Mucosa of rectum (tissue), 2 donors: ENCODE measurements around the gene NRXN2.

Experiments used
- H3K27ac ChIP-seq, 2 donors: one replicate each; pipeline ENCODE4 v1.7.0; 2013; ENCODE audit warnings: inconsistent platforms in 2 of 2, low read depth in 2 of 2, low read length in 2 of 2
- H3K27me3 ChIP-seq, 2 donors: one replicate each; pipeline ENCODE4 v1.7.0; 2013; ENCODE audit warnings: low read length in 2 of 2; ENCODE audit not compliant: control insufficient read depth in 2 of 2, insufficient read depth in 2 of 2
- H3K36me3 ChIP-seq, 2 donors: one replicate each; pipeline ENCODE4 v1.7.0; 2013; ENCODE audit warnings: low read length in 2 of 2; ENCODE audit not compliant: control insufficient read depth in 2 of 2, insufficient read depth in 2 of 2
- H3K4me1 ChIP-seq, 2 donors: one replicate each; pipeline ENCODE4 v1.7.0; 2013; ENCODE audit warnings: low read length in 2 of 2, mild to moderate bottlenecking in 1 of 2; ENCODE audit not compliant: control insufficient read depth in 2 of 2, insufficient read depth in 2 of 2
- H3K4me3 ChIP-seq, 2 donors: one replicate each; pipeline ENCODE4 v1.7.0; 2013; ENCODE audit warnings: low read length in 2 of 2
- H3K9ac ChIP-seq, 2 donors: one replicate each; pipeline ENCODE4 v1.7.0; 2013; ENCODE audit warnings: low read length in 2 of 2, low read depth in 1 of 2, mild to moderate bottlenecking in 1 of 2
- H3K9me3 ChIP-seq, 2 donors: one replicate each; pipeline ENCODE4 v1.7.0; 2013; ENCODE audit warnings: low read length in 2 of 2; ENCODE audit not compliant: control insufficient read depth in 2 of 2
- donor health status: healthy.
- donor health status: Normal muscosa, but diverticular disease.

Gene NRXN2

GRCh38 chr11:64759131-64759721 is 36.2 kb upstream of the NRXN2 start:
- Histone ChIP-seq H3K4me3 (no peak overlapping the region), H3K9me3 (no peaks in the 10 kb centered on the region), H3K27me3 (no peaks in the 10 kb centered on the region), H3K27ac (peak overlapping the region in 1 of 2 donors; percentile 32), H3K9ac (peak overlapping the region in 1 of 2 donors; percentile 5), H3K4me1 (peaks cover 2 to 19% of the 10 kb centered on the region in 2 donors), H3K36me3 (peaks cover 15 to 19% of the 10 kb centered on the region in 2 donors)

GRCh38 chr11:64758330-64759079 is 35.5 kb upstream of the NRXN2 start:
- Histone ChIP-seq H3K27me3 (no peaks in the 10 kb centered on the region), H3K4me1 (peaks cover 0 to 12% of the 10 kb centered on the region in 2 donors), H3K36me3 (peaks cover 8 to 12% of the 10 kb centered on the region in 2 donors), H3K27ac (no peak overlapping the region), H3K4me3 (no peak overlapping the region), H3K9ac (no peak overlapping the region), H3K9me3 (no peaks in the 10 kb centered on the region)

GRCh38 chr11:64757549-64758329 is 34.7 kb upstream of the NRXN2 start:
- Histone ChIP-seq H3K27ac (no peak overlapping the region), H3K4me1 (peaks cover 0 to 6% of the 10 kb centered on the region in 2 donors), H3K4me3 (no peak overlapping the region), H3K27me3 (no peaks in the 10 kb centered on the region), H3K36me3 (peaks cover 0 to 5% of the 10 kb centered on the region in 2 donors), H3K9ac (no peak overlapping the region), H3K9me3 (no peaks in the 10 kb centered on the region)

- no peak overlapping the region for H3K4me3 ChIP-seq
- H3K9ac ChIP-seq = no peak overlapping the region
- no peaks in the 10 kb centered on the region for H3K9me3 ChIP-seq
- H3K27me3 ChIP-seq = no peaks in the 10 kb centered on the region
- H3K4me1 ChIP-seq = peaks cover 0 to 5% of the 10 kb centered on the region in 2 donors
- no peaks in the 10 kb centered on the region for H3K36me3 ChIP-seq
- H3K27ac ChIP-seq = no peak overlapping the region
Measured at GRCh38 chr11:64755681-64756361, 32.8 kb upstream of the NRXN2 start.

GRCh38 chr11:64754919-64755662 is 32.1 kb upstream of the NRXN2 start:
- H3K27me3 ChIP-seq = no peaks in the 10 kb centered on the region
- no peaks in the 10 kb centered on the region for H3K4me1 ChIP-seq
- H3K4me3 ChIP-seq = no peak overlapping the region
- H3K9me3 ChIP-seq = no peaks in the 10 kb centered on the region
- H3K27ac ChIP-seq = no peak overlapping the region
- no peaks in the 10 kb centered on the region for H3K36me3 ChIP-seq
- no peak overlapping the region for H3K9ac ChIP-seq

- no peak overlapping the region for H3K9ac ChIP-seq
- no peaks in the 10 kb centered on the region for H3K27me3 ChIP-seq
- H3K27ac ChIP-seq = no peak overlapping the region
- no peak overlapping the region for H3K4me3 ChIP-seq
- no peaks in the 10 kb centered on the region for H3K4me1 ChIP-seq
- no peaks in the 10 kb centered on the region for H3K36me3 ChIP-seq
- no peaks in the 10 kb centered on the region for H3K9me3 ChIP-seq
Measured at GRCh38 chr11:64754124-64754918, 31.3 kb upstream of the NRXN2 start.

- Histone ChIP-seq H3K27ac (no peak overlapping the region), H3K9ac (no peak overlapping the region), H3K36me3 (no peaks in the 10 kb centered on the region), H3K4me1 (no peaks in the 10 kb centered on the region), H3K9me3 (no peaks in the 10 kb centered on the region), H3K27me3 (no peaks in the 10 kb centered on the region), H3K4me3 (no peak overlapping the region)
Measured at GRCh38 chr11:64753380-64754123, 30.6 kb upstream of the NRXN2 start.

- Histone ChIP-seq H3K27ac (no peak overlapping the region), H3K9ac (no peak overlapping the region), H3K9me3 (no peaks in the 10 kb centered on the region), H3K36me3 (no peaks in the 10 kb centered on the region), H3K4me1 (no peaks in the 10 kb centered on the region), H3K4me3 (no peak overlapping the region), H3K27me3 (no peaks in the 10 kb centered on the region)
Measured at GRCh38 chr11:64753019-64753379, 30.0 kb upstream of the NRXN2 start.
